HCT116 (cell line): ENCODE results near the gene MIDN. TPM values are rescaled to one million over a fixed set of nuclear protein-coding genes. Genes with fewer than 3 reads are reported as not detected.

ENCODE experiments used
- ATAC-seq: fragments of 200-7000 bp; cut with Tn5 transposase; 2 replicates; pipeline ENCODE4 v1.9.1; 2020; ENCODE audit warnings: mild to moderate bottlenecking, moderate library complexity
- BruUV-seq: library from RNA; stranded (reverse); fragments of 400-500 nt; replicated peaks from 2 replicates; lab custom pipeline; 2021; lab: Mats Ljungman, UMichigan
- CTCF ChIA-PET: fragments of 300-600 bp; sonication (Branson Sonifier 250); formaldehyde crosslinking; loops from one replicate; lab custom pipeline; 2021; ENCODE audit warnings: antibody characterized with exemption; lab: Charles Lee
- POLR2A ChIA-PET: fragments of 300-600, 350-600 bp; sonication (Branson Sonifier 250); formaldehyde crosslinking; loops from one replicate; lab custom pipeline; 2021; ENCODE audit warnings: antibody characterized with exemption; lab: Charles Lee
- RAD21 ChIA-PET, 2 experiments: fragments of 300-600 bp; sonication (Branson Sonifier 250); formaldehyde crosslinking; loops; one replicate each; lab custom pipeline; 2023; ENCODE audit warnings: low total read pairs in 2 of 2; ENCODE audit not compliant: uncharacterized antibody in 2 of 2, unreplicated experiment in 2 of 2, low non-redundant PET in 1 of 2; lab: Charles Lee
- DNase-seq: peaks from one replicate; pipeline ENCODE4 v3.0.0-alpha.2; 2010; ENCODE audit warnings: low read depth, low spot score
- H2AFZ ChIP-seq: fragments of 200-600 bp; shearing (Covaris generic), sonication (generic); 2 replicates; pipeline ENCODE4 v1.6.1; 2017; ENCODE audit warnings: low read depth, mixed run types, mixed read lengths, antibody characterized with exemption, low read length; ENCODE audit not compliant: poor library complexity, severe bottlenecking
- H3K27ac ChIP-seq: 2 replicates; pipeline ENCODE4 v1.5.1; 2012; ENCODE audit warnings: low read depth, low read length
- H3K27me3 ChIP-seq: fragments of 200-600 bp; sonication (generic); 2 replicates; pipeline ENCODE4 v1.6.1; 2016; ENCODE audit warnings: mixed run types, low read length, mixed read lengths; ENCODE audit not compliant: insufficient read depth
- H3K36me3 ChIP-seq, 2 experiments: fragments of 200-500 bp in 1 of 2; fragments of 200-600 bp in 1 of 2; sonication (Bioruptor generic) in 1 of 2; sonication (generic) in 1 of 2; 2 replicates each; pipeline versions ENCODE4 v1.5.1 to v1.6.1; 2014 to 2016; ENCODE audit warnings: low read length in 2 of 2, inconsistent platforms in 1 of 2, mixed read lengths in 1 of 2, mixed run types in 1 of 2; ENCODE audit not compliant: insufficient read depth in 2 of 2, control insufficient read depth in 1 of 2
- H3K4me1 ChIP-seq, 2 experiments: fragments of 200-600 bp in 1 of 2; sonication (generic) in 1 of 2; 2 replicates each; pipeline versions ENCODE4 v1.5.1 to v1.6.1; 2012 to 2017; ENCODE audit warnings: low read length in 2 of 2, inconsistent platforms in 1 of 2, mild to moderate bottlenecking in 1 of 2, mixed read lengths in 1 of 2, mixed run types in 1 of 2, moderate library complexity in 1 of 2; ENCODE audit not compliant: insufficient read depth in 2 of 2, control insufficient read depth in 1 of 2
- H3K4me2 ChIP-seq: fragments of 200-600 bp; sonication (generic); 2 replicates; pipeline ENCODE4 v1.6.1; 2017; ENCODE audit warnings: mixed run types, low read length, mixed read lengths
- H3K4me3 ChIP-seq, 2 experiments: fragments of 200-600 bp in 1 of 2; sonication (generic) in 1 of 2; replicated peaks in 1 of 2; 2 replicates each; pipeline ENCODE4 v1.5.1; 2011 to 2016; ENCODE audit warnings: low read length in 2 of 2, control low read depth in 1 of 2, low read depth in 1 of 2, mild to moderate bottlenecking in 1 of 2, mixed read lengths in 1 of 2, mixed run types in 1 of 2
- H3K79me2 ChIP-seq: fragments of 200-600 bp; sonication (generic); 2 replicates; pipeline ENCODE4 v1.6.1; 2017; ENCODE audit warnings: mild to moderate bottlenecking, mixed run types, low read length, moderate library complexity, mixed read lengths; ENCODE audit not compliant: insufficient read depth
- H3K9ac ChIP-seq: fragments of 200-600 bp; sonication (generic); 2 replicates; pipeline ENCODE4 v1.6.1; 2016; ENCODE audit warnings: low read length, mixed read lengths
- H3K9me2 ChIP-seq: fragments of 200-600 bp; sonication (generic), shearing (Covaris generic); 2 replicates; pipeline ENCODE4 v1.6.1; 2017; ENCODE audit warnings: mixed run types, mild to moderate bottlenecking, moderate library complexity; ENCODE audit not compliant: insufficient read depth
- H3K9me3 ChIP-seq, 2 experiments: fragments of 200-500 bp in 1 of 2; fragments of 200-600 bp in 1 of 2; sonication (Bioruptor generic) in 1 of 2; sonication (generic) in 1 of 2; 2 replicates each; pipeline ENCODE4 v1.6.1; 2014 to 2017; ENCODE audit warnings: low read length in 2 of 2, mixed read lengths in 2 of 2, inconsistent platforms in 1 of 2, low read depth in 1 of 2, mild to moderate bottlenecking in 1 of 2, mixed run types in 1 of 2, moderate library complexity in 1 of 2; ENCODE audit not compliant: control insufficient read depth in 1 of 2, insufficient read depth in 1 of 2
- H4K20me1 ChIP-seq: fragments of 200-600 bp; sonication (generic), shearing (Covaris generic); 2 replicates; pipeline ENCODE4 v1.6.1; 2017; ENCODE audit warnings: mixed run types, mild to moderate bottlenecking, moderate library complexity; ENCODE audit not compliant: insufficient read depth
- EGR1 ChIP-seq: IDR thresholded peaks from 2 replicates; pipeline ENCODE4 v1.6.1; 2012; ENCODE audit warnings: low read depth
- ELF1 ChIP-seq: IDR thresholded peaks from 2 replicates; pipeline ENCODE4 v1.6.1; 2012; ENCODE audit warnings: low read depth, borderline replicate concordance
- FOSL1 ChIP-seq: IDR thresholded peaks from 2 replicates; pipeline ENCODE4 v1.6.1; 2012; ENCODE audit warnings: low read depth
- POLR2A ChIP-seq: IDR thresholded peaks from 2 replicates; pipeline ENCODE4 v1.7.0; 2011; ENCODE audit warnings: borderline replicate concordance; ENCODE audit not compliant: insufficient read depth, insufficient read length; ENCODE audit errors: extremely low read depth
- POLR2AphosphoS5 ChIP-seq: IDR thresholded peaks from 2 replicates; pipeline ENCODE4 v1.6.1; 2011; ENCODE audit warnings: mild to moderate bottlenecking, low read depth, low read length, moderate library complexity
- SIN3A ChIP-seq: IDR thresholded peaks from 2 replicates; pipeline ENCODE4 v1.6.1; 2012; ENCODE audit warnings: low read depth
- ZFX ChIP-seq: fragments of 450-650 bp; IDR thresholded peaks from 2 replicates; pipeline ENCODE4 v1.6.1; 2017
- intact Hi-C: fragments of 100-400 bp; cut with micrococcal nuclease; formaldehyde crosslinking; loops from 2 replicates; pipeline ENCODE4 v1.10.0; 2022
- total RNA-seq: library from RNA; stranded (reverse); gene quantifications from one replicate; pipeline ENCODE4 v1.2.1, GENCODE V29; 2021; ENCODE audit not compliant: unreplicated experiment
- TF ChIP-seq, protein P1 (sequence below): IDR thresholded peaks from 2 replicates; pipeline ENCODE4 v1.6.1; 2012

Gene MIDN
- total RNA-seq, 1 experiment from 2014 or later, result 146 TPM

DNA sequence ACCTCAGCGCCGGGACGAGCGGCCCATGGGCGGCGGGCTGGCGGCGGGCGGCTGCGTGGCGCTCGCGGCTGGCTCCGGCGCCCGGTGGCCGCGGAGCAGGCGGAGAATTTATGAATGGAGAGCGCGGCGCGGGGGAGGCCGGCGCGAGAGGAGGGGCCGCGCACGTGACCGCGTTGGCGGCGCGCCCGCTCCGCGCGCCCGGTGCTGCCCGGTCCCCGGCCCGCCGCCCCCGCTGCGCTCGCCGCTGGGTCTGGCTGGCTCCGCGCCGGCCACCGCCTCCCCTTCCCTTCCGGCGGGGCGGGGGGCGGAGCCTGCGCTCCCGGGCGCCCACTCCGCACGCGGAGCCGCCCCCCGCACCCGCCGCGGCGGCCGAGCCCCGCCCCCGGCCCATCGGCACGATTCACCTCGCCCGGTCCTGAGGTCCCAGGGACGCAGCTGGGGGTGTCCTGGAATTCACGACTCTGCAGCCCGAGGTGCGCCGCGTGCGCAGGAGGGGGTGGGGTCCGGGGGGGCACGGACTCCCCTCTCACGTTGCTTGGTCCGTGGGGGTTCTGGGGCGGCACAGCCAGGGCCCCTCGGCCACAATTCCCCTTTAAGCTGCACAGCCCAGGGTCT is 10.5 kb upstream of the MIDN start, which contains the start of gene CBARP:
Gene CBARP (minus strand): TSS at position 252 of the 615 bp plus-strand sequence. CDS start 1,905 bp downstream, outside the sequence.
- no peaks in the 10 kb centered on the region for H3K27me3 ChIP-seq
- peaks cover 3 to 20% of the 10 kb centered on the region in 2 experiments; a peak in 3 of 4 replicates for H3K36me3 ChIP-seq
- intact Hi-C loops, result no loop called here
- no TSS peak for BruUV-seq
- peaks cover 28 to 48% of the 10 kb centered on the region in 2 experiments for H3K4me1 ChIP-seq
- RAD21 ChIA-PET, result interaction anchor here in 1 of 2 experiments (0.8 kb wide), 1 partner anchor 124 kb away, joined by 3 read pairs; no protein-coding TSS in a partner anchor
- H3K9me3 ChIP-seq, result no peaks in the 10 kb centered on the region
- peak within 1 kb of the TSS; percentile 94 for H3K4me2 ChIP-seq
- DNase-seq, result no peak
- ATAC-seq, result peak; percentile 18
- H3K79me2 ChIP-seq, result peaks cover 34% of the 10 kb centered on the region
- peak within 1 kb of the TSS; percentile 83 to 96 for H3K4me3 ChIP-seq
- no peak within 1 kb of the TSS for H2AFZ ChIP-seq
- CTCF ChIA-PET, result interaction anchor here (1.0 kb wide), 1 partner anchor 17 kb away, joined by 3 read pairs; no protein-coding TSS in a partner anchor
- H4K20me1 ChIP-seq, result no peaks in the 10 kb centered on the region
- H3K9ac ChIP-seq, result peak within 1 kb of the TSS; percentile 99
- POLR2A ChIA-PET, result interaction anchor here (0.9 to 1.8 kb wide), 2 partner anchors 29 to 31 kb away, joined by 4 to 9 read pairs; partner anchors contain the start of gene CIRBP
- TF ChIP-seq, protein P1, sequence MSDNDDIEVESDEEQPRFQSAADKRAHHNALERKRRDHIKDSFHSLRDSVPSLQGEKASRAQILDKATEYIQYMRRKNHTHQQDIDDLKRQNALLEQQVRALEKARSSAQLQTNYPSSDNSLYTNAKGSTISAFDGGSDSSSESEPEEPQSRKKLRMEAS, result peak; percentile 25; the same call in 1 of the 2 replicates
- TF ChIP-seq POLR2A, result no peak
- TF ChIP-seq FOSL1, result no peak
- TF ChIP-seq POLR2AphosphoS5, result peak; percentile 49
- TF ChIP-seq ELF1, result no peak
- TF ChIP-seq EGR1, result 0 out of 2 replicates have a peak, but pooled peaks have one; percentile 29
- TF ChIP-seq SIN3A, result 0 out of 2 replicates have a peak, but pooled peaks have one; percentile 31
- 0 out of 2 replicates have a peak, but pooled peaks have one; percentile 27 for TF ChIP-seq ZFX
- H3K9me2 ChIP-seq, result no peaks in the 10 kb centered on the region
- H3K27ac ChIP-seq, result peak within 1 kb of the TSS; percentile 94
